Endothelial cell of umbilical vein (primary cell): ENCODE measurements around the gene PCDH19. TPM values are rescaled to one million over a fixed set of nuclear protein-coding genes. Genes with fewer than 3 reads are reported as not detected.

Experiments used
- BruUV-seq: library from RNA; stranded (reverse); fragments of 400-500 nt; replicated peaks from 2 replicates; lab custom pipeline; 2021; lab: Mats Ljungman, UMichigan
- CTCF ChIA-PET: fragments of 300-600, 350-600 bp; sonication (Branson Sonifier 250); formaldehyde crosslinking; loops from one replicate; lab custom pipeline; 2021; ENCODE audit warnings: antibody characterized with exemption, inconsistent platforms; lab: Charles Lee
- POLR2A ChIA-PET: fragments of 300-600, 350-600 bp; sonication (Branson Sonifier 250); formaldehyde crosslinking; loops from one replicate; lab custom pipeline; 2021; ENCODE audit warnings: antibody characterized with exemption, inconsistent platforms; lab: Charles Lee
- DNase-seq: peaks from one replicate; pipeline ENCODE4 v3.0.0-alpha.2; 2011; ENCODE audit warnings: low read depth, low spot score
- FAIRE-seq: peaks from 2 replicates; lab custom pipeline; 2011; peaks lifted over from hg19 to GRCh38; lab: Jason Lieb, UNC
- H2AFZ ChIP-seq: 2 replicates; pipeline ENCODE4 v1.6.0; 2012; ENCODE audit warnings: low read depth, low read length, control low read depth, inconsistent platforms
- H3K27ac ChIP-seq: 2 replicates; pipeline ENCODE4 v1.5.1; 2011; ENCODE audit warnings: low read depth, mild to moderate bottlenecking, control low read depth, low read length, moderate library complexity; ENCODE audit not compliant: insufficient read depth
- H3K27me3 ChIP-seq, 2 experiments: 2 replicates each; pipeline versions ENCODE4 v1.6.0 to v1.6.1; 2011; ENCODE audit warnings: low read length in 2 of 2, mixed read lengths in 1 of 2; ENCODE audit not compliant: control insufficient read depth in 2 of 2, insufficient read depth in 2 of 2
- H3K36me3 ChIP-seq, 2 experiments: 2 replicates in 1 of 2; 3 replicates in 1 of 2; pipeline ENCODE4 v1.5.1; 2011; ENCODE audit warnings: low read length in 2 of 2, mild to moderate bottlenecking in 1 of 2, moderate library complexity in 1 of 2; ENCODE audit not compliant: control insufficient read depth in 2 of 2, insufficient read depth in 2 of 2; ENCODE audit errors: extremely low read depth in 1 of 2
- H3K4me1 ChIP-seq: 3 replicates; pipeline ENCODE4 v1.5.1; 2011; ENCODE audit warnings: mild to moderate bottlenecking, low read length; ENCODE audit not compliant: control insufficient read depth, insufficient read depth; ENCODE audit errors: extremely low read depth
- H3K4me2 ChIP-seq: 2 replicates; pipeline ENCODE4 v1.6.1; 2011; ENCODE audit warnings: low read length, control low read depth, mixed read lengths; ENCODE audit not compliant: insufficient read depth
- H3K4me3 ChIP-seq, 3 experiments: fragments of 200-600 bp in 1 of 3; sonication (generic), shearing (Covaris generic) in 1 of 3; replicated peaks in 1 of 3; 2 replicates each; pipeline ENCODE4 v1.5.1; 2011 to 2016; ENCODE audit warnings: control low read depth in 3 of 3, low read length in 3 of 3, mild to moderate bottlenecking in 2 of 3, inconsistent platforms in 1 of 3, low read depth in 1 of 3, moderate library complexity in 1 of 3; ENCODE audit not compliant: insufficient read depth in 1 of 3
- H3K79me2 ChIP-seq: 2 replicates; pipeline ENCODE4 v1.6.0; 2012; ENCODE audit warnings: low read length, inconsistent platforms; ENCODE audit not compliant: control insufficient read depth, insufficient read depth
- H3K9ac ChIP-seq: replicated peaks from 2 replicates; pipeline ENCODE3; 2011; ENCODE audit warnings: low read length, control low read depth; ENCODE audit not compliant: insufficient read depth; ENCODE audit errors: extremely low read depth
- H3K9me1 ChIP-seq: replicated peaks from 3 replicates; pipeline ENCODE4 v1.6.0; 2011; ENCODE audit warnings: mild to moderate bottlenecking, low read length; ENCODE audit not compliant: control insufficient read depth, insufficient read depth; ENCODE audit errors: extremely low read depth
- H3K9me3 ChIP-seq: replicated peaks from 2 replicates; pipeline ENCODE4 v1.5.1; 2012; ENCODE audit warnings: low read length, inconsistent platforms; ENCODE audit not compliant: control insufficient read depth, insufficient read depth
- H4K20me1 ChIP-seq: replicated peaks from 2 replicates; pipeline ENCODE3; 2011; ENCODE audit warnings: mild to moderate bottlenecking, low read length; ENCODE audit not compliant: control insufficient read depth, insufficient read depth; ENCODE audit errors: extremely low read depth
- FOS ChIP-seq: IDR thresholded peaks from 2 replicates; pipeline ENCODE4 v1.6.1; 2011; ENCODE audit warnings: mild to moderate bottlenecking, low read length, moderate library complexity, borderline replicate concordance; ENCODE audit not compliant: insufficient read depth
- GATA2 ChIP-seq: IDR thresholded peaks from 2 replicates; pipeline ENCODE4 v1.7.0; 2011; ENCODE audit warnings: low read depth, mild to moderate bottlenecking, moderate library complexity, mixed read lengths, low read length; ENCODE audit not compliant: insufficient read length, insufficient read depth
- JUN ChIP-seq: IDR thresholded peaks from 2 replicates; pipeline ENCODE4 v1.6.1; 2011; ENCODE audit warnings: borderline replicate concordance, low read depth; ENCODE audit not compliant: insufficient read length, insufficient read depth
- MYC ChIP-seq: IDR thresholded peaks from one replicate; pipeline ENCODE4 v1.6.1; 2011; ENCODE audit warnings: mild to moderate bottlenecking, low read depth, low read length
- POLR2A ChIP-seq: IDR thresholded peaks from 2 replicates; pipeline ENCODE4 v1.6.1; 2012; ENCODE audit warnings: low read depth, mild to moderate bottlenecking, control low read depth, low read length
- POLR2AphosphoS5 ChIP-seq: IDR thresholded peaks from 2 replicates; pipeline ENCODE4 v1.6.1; 2012; ENCODE audit warnings: low read depth, mild to moderate bottlenecking, control low read depth, low read length, moderate library complexity; ENCODE audit not compliant: insufficient read depth
- dilution Hi-C: fragments of 300-500 bp; cut with MboI; formaldehyde crosslinking; loops from one replicate; pipeline ENCODE4 v1.15.0; 2019; ENCODE audit warnings: low sequenced_read_pairs; ENCODE audit not compliant: extremely low pct_ligation_motif_present
- intact Hi-C: fragments of 100-400 bp; cut with micrococcal nuclease; formaldehyde crosslinking; loops from one replicate; pipeline ENCODE4 v1.10.0; 2022
- polyA plus RNA-seq, 4 experiments: library from polyadenylated mRNA; depleted of rRNA in 3 of 4; stranded (reverse) in 3 of 4; unstranded in 1 of 4; fragments of >200 nt; gene quantifications; 2 replicates each; pipeline versions ENCODE4 v1.2.1 to v1.2.3, GENCODE V29; 2011 to 2012; ENCODE audit warnings: missing spikeins in 1 of 4
- total RNA-seq: library from RNA; stranded (reverse); gene quantifications from 2 replicates; pipeline ENCODE4 v1.2.3, GENCODE V29; 2021
- TF ChIP-seq, protein P1 (sequence below): IDR thresholded peaks from 2 replicates; pipeline ENCODE4 v1.6.1; 2011; ENCODE audit not compliant: insufficient read depth, insufficient read length
- TF ChIP-seq, protein P2 (sequence below), 2 donors: IDR thresholded peaks; 1 replicate in 1 of 2; 2 replicates in 1 of 2; pipeline ENCODE4 v1.5.1; 2011; ENCODE audit warnings: low read length in 2 of 2, mild to moderate bottlenecking in 2 of 2, moderate library complexity in 2 of 2, control low read depth in 1 of 2, inconsistent platforms in 1 of 2, low read depth in 1 of 2; ENCODE audit not compliant: insufficient read depth in 1 of 2; ENCODE audit errors: extremely low read depth in 1 of 2

The PCDH19 gene
- total and polyA plus RNA-seq, 2 donors (not counting 3 experiments of a cell fraction or from before 2014, with no cell fraction given), result 1.2 to 4.3 TPM

GRCh38 chrX:100247826-100248225 is 162.2 kb downstream of the PCDH19 start:
- Histone ChIP-seq H4K20me1 (no peaks in the 10 kb centered on the region), H3K9me3 (no peaks in the 10 kb centered on the region), H3K27ac (no peak overlapping the region), H3K4me3 (no peak overlapping the region), H3K36me3 (no peaks in the 10 kb centered on the region), H3K9me1 (no peaks in the 10 kb centered on the region), H3K4me1 (no peaks in the 10 kb centered on the region), H3K79me2 (no peaks in the 10 kb centered on the region), H2AFZ (no peak overlapping the region), H3K9ac (no peak overlapping the region), H3K27me3 (no peaks in the 10 kb centered on the region), H3K4me2 (no peak overlapping the region)
- POLR2A ChIA-PET, result no interaction called here
- CTCF ChIA-PET, result no interaction called here
- TF ChIP-seq FOS (no peak), POLR2A (no peak), POLR2AphosphoS5 (no peak), GATA2 (no peak), JUN (no peak), MYC (no peak)
- TF ChIP-seq, protein P1, sequence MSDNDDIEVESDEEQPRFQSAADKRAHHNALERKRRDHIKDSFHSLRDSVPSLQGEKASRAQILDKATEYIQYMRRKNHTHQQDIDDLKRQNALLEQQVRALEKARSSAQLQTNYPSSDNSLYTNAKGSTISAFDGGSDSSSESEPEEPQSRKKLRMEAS, result no peak
- TF ChIP-seq, protein P2, sequence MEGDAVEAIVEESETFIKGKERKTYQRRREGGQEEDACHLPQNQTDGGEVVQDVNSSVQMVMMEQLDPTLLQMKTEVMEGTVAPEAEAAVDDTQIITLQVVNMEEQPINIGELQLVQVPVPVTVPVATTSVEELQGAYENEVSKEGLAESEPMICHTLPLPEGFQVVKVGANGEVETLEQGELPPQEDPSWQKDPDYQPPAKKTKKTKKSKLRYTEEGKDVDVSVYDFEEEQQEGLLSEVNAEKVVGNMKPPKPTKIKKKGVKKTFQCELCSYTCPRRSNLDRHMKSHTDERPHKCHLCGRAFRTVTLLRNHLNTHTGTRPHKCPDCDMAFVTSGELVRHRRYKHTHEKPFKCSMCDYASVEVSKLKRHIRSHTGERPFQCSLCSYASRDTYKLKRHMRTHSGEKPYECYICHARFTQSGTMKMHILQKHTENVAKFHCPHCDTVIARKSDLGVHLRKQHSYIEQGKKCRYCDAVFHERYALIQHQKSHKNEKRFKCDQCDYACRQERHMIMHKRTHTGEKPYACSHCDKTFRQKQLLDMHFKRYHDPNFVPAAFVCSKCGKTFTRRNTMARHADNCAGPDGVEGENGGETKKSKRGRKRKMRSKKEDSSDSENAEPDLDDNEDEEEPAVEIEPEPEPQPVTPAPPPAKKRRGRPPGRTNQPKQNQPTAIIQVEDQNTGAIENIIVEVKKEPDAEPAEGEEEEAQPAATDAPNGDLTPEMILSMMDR (IDR thresholded peaks at IDR 0.05; ENCODE audit: extremely low read depth in 1 of 2, insufficient read depth in 1 of 2, low read depth in 1 of 2, low read length in 2 of 2), result no peak
- intact Hi-C loops, result no loop called here
- DNase-seq, result no peak
- dilution Hi-C loops, result no loop called here
- BruUV-seq, result no TSS peak
- no peak for FAIRE-seq
